Prostate gland (tissue), 2 donors: ENCODE data around the gene RAPGEF4.

Experiments
- CTCF ChIP-seq, 4 experiments: fragments of 200-600 bp in 2 of 4; fragments of 450-650 bp in 2 of 4; sonication (generic) in 2 of 4; IDR thresholded peaks; 1 replicate in 3 of 4; 2 replicates in 1 of 4; pipeline ENCODE4 v1.5.1; 2016 to 2019; ENCODE audit warnings: antibody characterized with exemption in 4 of 4, mild to moderate bottlenecking in 2 of 4, moderate library complexity in 2 of 4
- POLR2A ChIP-seq: fragments of 450-650 bp; IDR thresholded peaks from one replicate; pipeline ENCODE4 v1.6.1; 2016; ENCODE audit warnings: antibody characterized with exemption, mild to moderate bottlenecking

- TF ChIP-seq CTCF (IDR thresholded peaks at IDR 0.05), result no peak
- TF ChIP-seq POLR2A, result no peak
These were observed 25.7 kb downstream of the RAPGEF4 start for GRCh38 chr2:172761306-172761705.
